IPS DF 4.7 (cell line): ENCODE measurements around the gene PRR22.

Experiments
- DNase-seq: peaks from one replicate; pipeline ENCODE4 v3.0.0-alpha.2; 2013; ENCODE audit warnings: low spot score; ENCODE audit errors: extremely low read depth

Gene PRR22

GRCh38 chr19:5784581-5785147, at the start of gene PRR22:
TSS of gene PRR22 (minus strand) at chr19:5784746. CDS start at chr19:5784660, 86 bp downstream.
- no peak for DNase-seq

GRCh38 chr19:5832527-5833216, 48.1 kb upstream of the PRR22 start:
- DNase-seq: no peak

- DNase-seq: no peak
Observed at GRCh38 chr19:5832061-5832460, 47.5 kb upstream of the PRR22 start.

- DNase-seq: no peak
Observed at GRCh38 chr19:5831159-5831558, 46.6 kb upstream of the PRR22 start.

GRCh38 chr19:5829567-5830310, 45.2 kb upstream of the PRR22 start:
- DNase-seq: no peak

- DNase-seq: no peak
Observed at GRCh38 chr19:5828661-5829566, 44.4 kb upstream of the PRR22 start.

GRCh38 chr19:5827891-5828660, 43.5 kb upstream of the PRR22 start:
- DNase-seq: no peak

- no peak for DNase-seq
Observed at GRCh38 chr19:5827342-5827890, 42.9 kb upstream of the PRR22 start.

GRCh38 chr19:5826531-5827341, 42.2 kb upstream of the PRR22 start:
- no peak for DNase-seq

GRCh38 chr19:5825178-5825577, 40.6 kb upstream of the PRR22 start:
- no peak for DNase-seq

GRCh38 chr19:5824751-5825150, 40.2 kb upstream of the PRR22 start:
- no peak for DNase-seq

GRCh38 chr19:5823579-5824281, 39.2 kb upstream of the PRR22 start:
- no peak for DNase-seq

GRCh38 chr19:5822181-5822844, 37.8 kb upstream of the PRR22 start:
- DNase-seq: no peak

- DNase-seq: no peak
Observed at GRCh38 chr19:5821521-5822180, 37.1 kb upstream of the PRR22 start.

GRCh38 chr19:5820785-5821184, 36.2 kb upstream of the PRR22 start:
- DNase-seq: no peak

GRCh38 chr19:5818594-5818993, 34.0 kb upstream of the PRR22 start:
- no peak for DNase-seq

GRCh38 chr19:5817218-5817617, 32.7 kb upstream of the PRR22 start:
- DNase-seq: no peak

GRCh38 chr19:5814852-5815246, 30.3 kb upstream of the PRR22 start:
- no peak for DNase-seq
